H9 (cell line): ENCODE data around the gene UGT1A3. TPM values are rescaled to one million over a fixed set of nuclear protein-coding genes. Genes with fewer than 3 reads are reported as not detected.

Source experiments
- DNase-seq: peaks from one replicate; pipeline ENCODE4 v3.0.0-alpha.2; 2017
- H2AFZ ChIP-seq: one replicate; pipeline ENCODE4 v1.6.1; 2013; ENCODE audit warnings: mild to moderate bottlenecking, low read length, control low read depth, moderate library complexity
- H2AK5ac ChIP-seq: 2 replicates; pipeline ENCODE4 v1.6.1; 2013; ENCODE audit warnings: low read length, control low read depth, mixed read lengths; ENCODE audit not compliant: insufficient read length
- H2BK120ac ChIP-seq: one replicate; pipeline ENCODE4 v1.6.1; 2013; ENCODE audit warnings: low read depth, mild to moderate bottlenecking, low read length, control low read depth, inconsistent platforms; ENCODE audit not compliant: poor library complexity, severe bottlenecking
- H2BK12ac ChIP-seq: 2 replicates; pipeline ENCODE4 v1.6.1; 2013; ENCODE audit warnings: low read length, control low read depth, mixed read lengths, low read depth; ENCODE audit not compliant: insufficient read length
- H2BK15ac ChIP-seq: 2 replicates; pipeline ENCODE4 v1.6.1; 2013; ENCODE audit warnings: low read depth, low read length, control low read depth
- H2BK20ac ChIP-seq: one replicate; pipeline ENCODE4 v1.6.1; 2013; ENCODE audit warnings: low read depth, mild to moderate bottlenecking, low read length, control low read depth, inconsistent platforms; ENCODE audit not compliant: poor library complexity, severe bottlenecking
- H2BK5ac ChIP-seq: 2 replicates; pipeline ENCODE4 v1.6.1; 2013; ENCODE audit warnings: low read length, control low read depth, mixed read lengths; ENCODE audit not compliant: insufficient read length
- H3K14ac ChIP-seq: 2 replicates; pipeline ENCODE4 v1.6.1; 2013; ENCODE audit warnings: low read length, control low read depth; ENCODE audit not compliant: insufficient read depth
- H3K18ac ChIP-seq: 2 replicates; pipeline ENCODE4 v1.6.1; 2013; ENCODE audit warnings: low read depth, mild to moderate bottlenecking, mixed read lengths, low read length, control low read depth; ENCODE audit not compliant: insufficient read length
- H3K23ac ChIP-seq: 2 replicates; pipeline ENCODE4 v1.6.1; 2013; ENCODE audit warnings: low read length, control low read depth, mixed read lengths, low read depth; ENCODE audit not compliant: insufficient read length
- H3K23me2 ChIP-seq: 2 replicates; pipeline ENCODE4 v1.6.1; 2013; ENCODE audit warnings: low read depth, mild to moderate bottlenecking, mixed read lengths, low read length, control low read depth; ENCODE audit not compliant: insufficient read length, poor library complexity, severe bottlenecking
- H3K27ac ChIP-seq: 2 replicates; pipeline ENCODE4 v1.5.1; 2013; ENCODE audit warnings: low read length, control low read depth, mixed read lengths, low read depth; ENCODE audit not compliant: insufficient read length
- H3K27me3 ChIP-seq: 2 replicates; pipeline ENCODE4 v1.6.1; 2013; ENCODE audit warnings: low read length, control low read depth, inconsistent platforms; ENCODE audit not compliant: insufficient read depth
- H3K4ac ChIP-seq: 2 replicates; pipeline ENCODE4 v1.6.1; 2013; ENCODE audit warnings: low read depth, mild to moderate bottlenecking, control low read depth, inconsistent platforms, low read length, moderate library complexity
- H3K4me1 ChIP-seq: 2 replicates; pipeline ENCODE4 v1.6.1; 2013; ENCODE audit warnings: low read length, control low read depth, inconsistent platforms; ENCODE audit not compliant: insufficient read depth
- H3K4me2 ChIP-seq: 2 replicates; pipeline ENCODE4 v1.6.1; 2013; ENCODE audit warnings: low read length, control low read depth, mixed read lengths; ENCODE audit not compliant: insufficient read length, insufficient read depth
- H3K56ac ChIP-seq: 2 replicates; pipeline ENCODE4 v1.6.1; 2013; ENCODE audit warnings: low read depth, mild to moderate bottlenecking, mixed read lengths, low read length, control low read depth; ENCODE audit not compliant: insufficient read length
- H3K79me1 ChIP-seq: 2 replicates; pipeline ENCODE4 v1.6.1; 2013; ENCODE audit warnings: low read depth, mild to moderate bottlenecking, moderate library complexity, low read length, control low read depth, inconsistent platforms; ENCODE audit not compliant: insufficient read depth, poor library complexity, severe bottlenecking
- H3K79me2 ChIP-seq: 2 replicates; pipeline ENCODE4 v1.6.1; 2013; ENCODE audit warnings: low read length, control low read depth, inconsistent platforms; ENCODE audit not compliant: insufficient read depth
- H3K9ac ChIP-seq: 2 replicates; pipeline ENCODE4 v1.6.1; 2013; ENCODE audit warnings: low read length, control low read depth, mixed read lengths; ENCODE audit not compliant: insufficient read length; ENCODE audit errors: extremely low read depth
- H3K9me3 ChIP-seq: one replicate; pipeline ENCODE4 v1.6.1; 2013; ENCODE audit warnings: low read depth, low read length, inconsistent platforms; ENCODE audit not compliant: control insufficient read depth
- H3T11ph ChIP-seq: one replicate; pipeline ENCODE4 v1.6.1; 2013; ENCODE audit warnings: mild to moderate bottlenecking, low read length, control low read depth, inconsistent platforms
- H4K20me1 ChIP-seq: one replicate; pipeline ENCODE4 v1.6.1; 2013; ENCODE audit not compliant: control insufficient read depth, insufficient read length, insufficient read depth
- H4K5ac ChIP-seq: 2 replicates; pipeline ENCODE4 v1.6.1; 2013; ENCODE audit warnings: low read depth, mild to moderate bottlenecking, mixed read lengths, low read length, control low read depth; ENCODE audit not compliant: insufficient read length
- H4K8ac ChIP-seq: replicated peaks from 2 replicates; pipeline ENCODE4 v1.6.1; 2013; ENCODE audit warnings: low read length, control low read depth, mixed read lengths, low read depth; ENCODE audit not compliant: insufficient read length
- H4K91ac ChIP-seq: 2 replicates; pipeline ENCODE4 v1.6.1; 2013; ENCODE audit warnings: low read depth, mild to moderate bottlenecking, moderate library complexity, mixed read lengths, low read length, control low read depth; ENCODE audit not compliant: insufficient read length
- H3K27ac Mint-ChIP-seq, 3 experiments: 2 replicates in 2 of 3; 3 replicates in 1 of 3; pipeline ENCODE4 v1.8.0; 2020 to 2021; ENCODE audit warnings: mixed read lengths in 3 of 3, mild to moderate bottlenecking in 1 of 3, moderate library complexity in 1 of 3
- H3K27me3 Mint-ChIP-seq: 2 replicates; pipeline ENCODE4 v1.8.0; 2021; ENCODE audit warnings: low read depth, mild to moderate bottlenecking, moderate library complexity, mixed read lengths
- H3K36me3 Mint-ChIP-seq, 3 experiments: 2 replicates in 2 of 3; 3 replicates in 1 of 3; pipeline ENCODE4 v1.8.0; 2020 to 2021; ENCODE audit warnings: low read depth in 3 of 3, mixed read lengths in 3 of 3; ENCODE audit not compliant: insufficient read depth in 1 of 3
- H3K4me1 Mint-ChIP-seq, 2 experiments: 2 replicates each; pipeline ENCODE4 v1.8.0; 2020; ENCODE audit warnings: mixed read lengths in 2 of 2
- H3K4me3 Mint-ChIP-seq, 2 experiments: 2 replicates in 1 of 2; 3 replicates in 1 of 2; pipeline ENCODE4 v1.8.0; 2020 to 2021; ENCODE audit warnings: mild to moderate bottlenecking in 2 of 2, mixed read lengths in 2 of 2, moderate library complexity in 1 of 2
- H3K9me3 Mint-ChIP-seq, 2 experiments: 2 replicates in 1 of 2; 3 replicates in 1 of 2; pipeline ENCODE4 v1.8.0; 2020; ENCODE audit warnings: mild to moderate bottlenecking in 2 of 2, mixed read lengths in 2 of 2, moderate library complexity in 1 of 2
- CTCF ChIP-seq: fragments of 200-600 bp; sonication (generic); conservative IDR thresholded peaks from 3 replicates; pipeline ENCODE4 v1.8.0; 2021; ENCODE audit warnings: antibody characterized with exemption, mild to moderate bottlenecking
- WGBS: extraction: QIAGEN DNeasy Blood & Tissue Kit; methylation state at CpG from one replicate; pipeline ENCODE4 v1.1.7; 2013; ENCODE audit warnings: missing lambda C conversion rate, low lambda C conversion rate, mixed read lengths; ENCODE audit not compliant: insufficient read length; ENCODE audit errors: extremely low coverage; 5-methylcytosine and 5-hydroxymethylcytosine counted together
- total RNA-seq: library from RNA; stranded (reverse); gene quantifications from 2 replicates; pipeline ENCODE4 v1.2.1, GENCODE V29; 2021

Gene UGT1A3
- total RNA-seq, 1 experiment from 2014 or later, result not detected

DNA sequence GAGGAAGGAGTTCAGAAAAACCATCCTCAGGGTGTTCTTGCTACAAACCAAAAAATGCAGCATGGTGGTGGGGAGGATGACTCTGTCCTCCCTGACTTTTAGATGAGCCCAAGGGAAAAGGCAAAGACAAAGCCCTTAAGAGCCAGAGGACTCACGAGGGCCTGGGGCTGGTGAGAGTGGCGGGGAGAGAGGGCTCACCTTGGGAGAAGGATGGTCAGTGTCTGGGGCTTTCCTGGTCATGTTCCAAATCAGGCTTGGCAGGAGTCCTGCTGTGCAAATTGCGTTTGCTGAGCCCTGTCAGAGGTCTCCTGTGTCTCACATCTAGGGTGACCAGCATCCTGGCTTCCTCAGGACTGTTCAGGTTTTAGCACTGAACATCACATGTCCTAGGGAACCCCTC, 35.9 kb downstream of the UGT1A3 start:
- Histone ChIP-seq H2BK20ac (no peak overlapping the region), H4K20me1 (no peaks in the 10 kb centered on the region), H3T11ph (no peak overlapping the region), H2AK5ac (no peak overlapping the region), H4K5ac (no peak overlapping the region), H4K91ac (no peak overlapping the region), H3K9ac (no peak overlapping the region), H3K4ac (no peak overlapping the region), H3K23me2 (no peaks in the 10 kb centered on the region), H2BK12ac (no peak overlapping the region), H3K79me2 (no peaks in the 10 kb centered on the region), H2BK5ac (no peak overlapping the region), H4K8ac (no peak overlapping the region), H3K27ac (no peak overlapping the region), H3K4me2 (no peak overlapping the region), H3K18ac (no peak overlapping the region), H2AFZ (no peak overlapping the region), H3K79me1 (no peaks in the 10 kb centered on the region), H3K9me3 (no peaks in the 10 kb centered on the region), H3K14ac (no peak overlapping the region), H3K56ac (no peak overlapping the region), H3K27me3 (no peaks in the 10 kb centered on the region), H3K4me1 (peaks cover 2% of the 10 kb centered on the region; the same call in 1 of the 2 replicates), H2BK15ac (no peak overlapping the region), H2BK120ac (no peak overlapping the region), H3K23ac (no peak overlapping the region)
- Mint-ChIP-seq H3K4me3 (no peak overlapping the region), H3K36me3 (no peaks in the 10 kb centered on the region; a peak in 1 of 7 replicates), H3K4me1 (peaks cover 5 to 6% of the 10 kb centered on the region in 2 experiments; a peak in 3 of 4 replicates), H3K27ac (no peak overlapping the region), H3K27me3 (peaks cover 8% of the 10 kb centered on the region), H3K9me3 (peaks cover 0 to 3% of the 10 kb centered on the region in 2 experiments; a peak in 1 of 5 replicates)
- no peak for TF ChIP-seq CTCF
- no CpG with 5 or more reads among the region's 3 CpGs for WGBS
- DNase-seq, result no peak
